ENCODE results near the gene RPS29. TPM values are rescaled to one million over a fixed set of nuclear protein-coding genes. Genes with fewer than 3 reads are reported as not detected.

RPS29 gene
- total and polyA plus RNA-seq, 10 of the 15 experiments (the other 5 are each of a cell fraction or from before 2014, with no cell fraction given): 2,685 to 10,815 (median 4,359) TPM

DNA sequence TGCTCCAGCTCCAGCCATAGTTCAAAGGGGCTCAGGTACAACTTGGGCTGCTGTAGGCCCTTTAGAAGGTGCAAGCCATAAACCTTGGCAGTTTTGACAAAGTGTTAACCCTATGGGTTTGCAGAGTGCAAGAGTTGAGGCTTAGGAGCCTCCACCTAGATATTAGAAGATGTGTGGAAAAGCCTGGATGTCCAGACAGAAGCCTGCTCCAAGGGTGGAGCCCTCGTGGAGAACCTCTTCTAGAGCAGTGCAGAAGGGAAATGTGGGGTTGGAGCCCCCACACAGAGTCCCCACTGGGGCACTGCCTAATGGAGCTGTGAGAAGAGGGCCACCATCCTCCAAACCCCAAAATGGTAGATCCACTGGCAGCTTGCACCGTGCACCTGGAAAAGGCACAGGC, 45.1 kb downstream of the RPS29 start:
- ATAC-seq (no peak), FAIRE-seq (no peak), DNase-seq (ENCODE audit: low read depth, low spot score) (no peak)
- H3K79me2 ChIP-seq (ENCODE audit: control insufficient read depth, insufficient read depth, low read length): no peaks in the 10 kb centered on the region
- in situ Hi-C loops (cut with MboI) (no loop called here), intact Hi-C loops (cut with micrococcal nuclease; ENCODE audit: unreplicated experiment) (no loop called here)
- BruUV-seq (replicated peaks): no TSS peak
- no peak overlapping the region for H2AFZ ChIP-seq (ENCODE audit: control insufficient read depth, low read depth, low read length)
- H3K9me3 ChIP-seq (replicated peaks; ENCODE audit: control insufficient read depth, insufficient read depth, low read length): peaks cover 1% of the 10 kb centered on the region; the same call in 1 of the 3 replicates
- H4K20me1 ChIP-seq (ENCODE audit: control insufficient read depth, insufficient read depth): no peaks in the 10 kb centered on the region
- H3K4me1 ChIP-seq (ENCODE audit: control insufficient read depth, insufficient read depth, low read length): no peaks in the 10 kb centered on the region
- ChIA-PET CTCF (no interaction called here), RAD21 (ENCODE audit: unreplicated experiment) (no interaction called here), SMC1A (ENCODE audit: uncharacterized antibody, unreplicated experiment) (no interaction called here), POLR2A (no interaction called here)
- H3K4me2 ChIP-seq (ENCODE audit: control insufficient read depth, insufficient read depth): no peak overlapping the region
- 6% methylated on average over 2 of the region's 2 CpGs for WGBS (ENCODE audit: insufficient coverage, insufficient replicate concordance, low lambda C conversion rate, missing lambda C conversion rate)
- H3K27me3 ChIP-seq (replicated peaks in 1 of 2; ENCODE audit: control insufficient read depth in 2 of 2, insufficient read depth in 2 of 2, low read length in 1 of 2): no peaks in the 10 kb centered on the region
- no peaks in the 10 kb centered on the region for H3K36me3 ChIP-seq (ENCODE audit: control insufficient read depth in 2 of 2, insufficient read depth in 2 of 2, low read length in 1 of 2)
- no peak overlapping the region for H3K27ac ChIP-seq (ENCODE audit: control insufficient read depth, insufficient read depth)
- H3K4me3 ChIP-seq: no peak overlapping the region
- no peak overlapping the region for H3K9ac ChIP-seq (ENCODE audit: control insufficient read depth, insufficient read depth, low read length)
- TF ChIP-seq BACH1 (IDR thresholded peaks at IDR 0.05; ENCODE audit: borderline replicate concordance) (no peak), MTA2 (IDR thresholded peaks at IDR 0.05; ENCODE audit: low read depth) (no peak), HDAC2 (IDR thresholded peaks at IDR 0.05) (no peak), ZNF274 (IDR thresholded peaks at IDR 0.05; ENCODE audit: insufficient read depth, insufficient read length) (no peak), ATF7 (IDR thresholded peaks at IDR 0.05; ENCODE audit: low read depth) (no peak), ZNF24 (IDR thresholded peaks at IDR 0.05) (no peak), RAD51 (IDR thresholded peaks at IDR 0.05) (no peak), MYC (IDR thresholded peaks at IDR 0.05; ENCODE audit: insufficient read depth, insufficient read length, insufficient replicate concordance, low read length, severe bottlenecking) (no peak), ZNF384 (IDR thresholded peaks at IDR 0.05; ENCODE audit: borderline replicate concordance, low read depth, low read length) (no peak), SMC3 (IDR thresholded peaks at IDR 0.05; ENCODE audit: borderline replicate concordance, low read length) (no peak), SREBF2 (IDR thresholded peaks at IDR 0.05; ENCODE audit: low read length) (no peak)
- TF ChIP-seq, protein P1, sequence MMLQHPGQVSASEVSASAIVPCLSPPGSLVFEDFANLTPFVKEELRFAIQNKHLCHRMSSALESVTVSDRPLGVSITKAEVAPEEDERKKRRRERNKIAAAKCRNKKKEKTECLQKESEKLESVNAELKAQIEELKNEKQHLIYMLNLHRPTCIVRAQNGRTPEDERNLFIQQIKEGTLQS (IDR thresholded peaks at IDR 0.05; ENCODE audit: borderline replicate concordance, extremely low read depth, low read depth, low read length): no peak

Measured in GM12878 (cell line).